ENCODE data around the gene CDC42SE1. TPM values are rescaled to one million over a fixed set of nuclear protein-coding genes. Genes with fewer than 3 reads are reported as not detected.

The CDC42SE1 gene
- total RNA-seq, 1 donor from 2014 or later: 116 TPM

DNA sequence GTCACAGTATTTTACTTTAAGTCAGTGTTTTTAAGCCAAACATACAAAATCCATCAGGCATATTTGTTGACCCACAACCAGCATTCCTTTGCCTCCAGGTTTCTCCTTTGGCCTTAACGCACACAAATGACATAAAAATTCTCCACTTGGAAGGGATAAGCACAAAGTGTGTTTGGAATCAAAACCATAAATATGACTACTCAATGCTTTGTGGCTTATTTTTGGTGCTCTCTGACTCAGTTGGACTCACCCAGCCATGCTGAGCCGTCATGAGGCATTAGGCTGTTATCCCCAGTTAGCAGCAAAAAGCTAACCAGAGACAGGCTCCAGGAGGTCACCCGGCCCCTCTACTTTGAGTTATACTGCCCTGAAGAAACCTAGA, 50.2 kb downstream of the CDC42SE1 start:
- Histone ChIP-seq H3K27me3 (ENCODE audit: insufficient read depth, low read length) (no peaks in the 10 kb centered on the region), H3K79me2 (ENCODE audit: insufficient read depth, low read length) (peaks cover 6% of the 10 kb centered on the region), H3K4me1 (ENCODE audit: insufficient read depth, low read length) (peaks cover 50% of the 10 kb centered on the region), H3K9me3 (ENCODE audit: insufficient read depth, low read depth, low read length) (no peaks in the 10 kb centered on the region), H2AFZ (ENCODE audit: low read depth, low read length) (peak overlapping the region; percentile 95), H3K4me2 (ENCODE audit: low read length) (peak overlapping the region; percentile 99), H4K20me1 (ENCODE audit: insufficient read depth, low read length) (no peaks in the 10 kb centered on the region), H3K27ac (ENCODE audit: low read depth, low read length) (peak overlapping the region; percentile 85), H3K4me3 (ENCODE audit: insufficient read depth, low read depth, low read length) (peak overlapping the region; percentile 76), H3K36me3 (ENCODE audit: insufficient read depth, low read length) (no peaks in the 10 kb centered on the region), H3K9ac (ENCODE audit: low read length) (peak overlapping the region; percentile 95)
- peaks cover 37% of the 10 kb centered on the region for H3K4me1 Mint-ChIP-seq (ENCODE audit: low read depth, unreplicated experiment)
- no peaks in the 10 kb centered on the region for H3K9me3 Mint-ChIP-seq (ENCODE audit: unreplicated experiment)
- DNase-seq (ENCODE audit: low read depth) (peak; percentile 87), FAIRE-seq (no peak)
- peak overlapping the region; percentile 95 for H3K4me3 Mint-ChIP-seq (ENCODE audit: unreplicated experiment)
- H3K27me3 Mint-ChIP-seq (ENCODE audit: low read depth, unreplicated experiment): no peaks in the 10 kb centered on the region
- peaks cover 1% of the 10 kb centered on the region for H3K36me3 Mint-ChIP-seq (ENCODE audit: low read depth, unreplicated experiment)
- no peak for TF ChIP-seq EZH2 (IDR thresholded peaks at IDR 0.05; ENCODE audit: insufficient read depth, low read length)
- TF ChIP-seq, protein P1, sequence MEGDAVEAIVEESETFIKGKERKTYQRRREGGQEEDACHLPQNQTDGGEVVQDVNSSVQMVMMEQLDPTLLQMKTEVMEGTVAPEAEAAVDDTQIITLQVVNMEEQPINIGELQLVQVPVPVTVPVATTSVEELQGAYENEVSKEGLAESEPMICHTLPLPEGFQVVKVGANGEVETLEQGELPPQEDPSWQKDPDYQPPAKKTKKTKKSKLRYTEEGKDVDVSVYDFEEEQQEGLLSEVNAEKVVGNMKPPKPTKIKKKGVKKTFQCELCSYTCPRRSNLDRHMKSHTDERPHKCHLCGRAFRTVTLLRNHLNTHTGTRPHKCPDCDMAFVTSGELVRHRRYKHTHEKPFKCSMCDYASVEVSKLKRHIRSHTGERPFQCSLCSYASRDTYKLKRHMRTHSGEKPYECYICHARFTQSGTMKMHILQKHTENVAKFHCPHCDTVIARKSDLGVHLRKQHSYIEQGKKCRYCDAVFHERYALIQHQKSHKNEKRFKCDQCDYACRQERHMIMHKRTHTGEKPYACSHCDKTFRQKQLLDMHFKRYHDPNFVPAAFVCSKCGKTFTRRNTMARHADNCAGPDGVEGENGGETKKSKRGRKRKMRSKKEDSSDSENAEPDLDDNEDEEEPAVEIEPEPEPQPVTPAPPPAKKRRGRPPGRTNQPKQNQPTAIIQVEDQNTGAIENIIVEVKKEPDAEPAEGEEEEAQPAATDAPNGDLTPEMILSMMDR (IDR thresholded peaks at IDR 0.05; ENCODE audit: insufficient read depth, low read depth, low read length): no peak
- peak overlapping the region; percentile 84 for H3K27ac Mint-ChIP-seq (ENCODE audit: unreplicated experiment)

DNA sequence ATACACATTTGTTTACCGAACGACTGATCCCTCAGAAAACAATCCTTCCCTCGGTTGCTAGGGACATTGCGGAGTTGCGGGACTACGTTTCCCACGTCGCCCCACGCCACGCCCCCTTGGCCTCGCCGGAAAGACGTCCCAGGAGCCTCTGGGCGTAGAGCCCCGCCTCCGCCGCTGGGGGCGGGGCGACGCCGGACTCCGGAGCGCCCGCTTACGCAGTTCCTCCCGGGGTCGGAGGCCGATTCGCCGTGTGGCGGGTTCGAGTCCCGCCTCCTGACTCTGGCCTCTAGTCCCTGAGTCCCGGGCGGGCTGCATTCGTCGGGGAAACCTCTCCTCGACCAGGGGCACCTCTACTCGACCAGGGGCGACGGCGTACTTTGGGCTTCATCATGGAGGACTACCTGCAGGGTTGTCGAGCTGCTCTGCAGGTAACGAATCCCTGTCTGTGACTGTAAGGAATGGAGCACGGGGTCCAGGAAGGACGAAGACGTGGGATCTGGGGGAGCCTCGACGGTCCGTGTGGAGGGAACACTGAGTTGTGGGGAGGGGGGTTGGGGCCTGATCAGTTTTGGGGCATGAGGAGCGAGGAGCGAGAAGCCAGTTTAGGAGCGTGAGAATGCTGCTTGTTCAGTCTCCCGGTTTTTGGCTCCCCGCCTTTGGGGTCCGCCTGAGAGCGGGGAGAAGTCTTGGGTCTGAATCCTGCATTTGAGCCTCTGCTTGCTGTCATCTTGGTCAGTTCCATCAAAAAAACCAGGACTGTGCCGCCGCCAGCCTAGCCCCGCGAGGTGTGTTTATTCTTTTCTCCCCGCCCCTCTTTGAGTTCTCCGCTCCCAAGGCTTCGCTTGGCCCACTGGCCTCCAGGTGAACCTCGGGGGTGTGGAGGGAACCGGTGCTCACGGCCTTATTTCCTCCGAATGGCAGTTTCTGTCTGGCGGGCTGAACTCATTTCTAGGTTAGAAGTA, 50.9 kb downstream of the CDC42SE1 start, which contains the start of gene PRUNE1:
TSS of gene PRUNE1 (plus strand) at position 206 of the 962 bp plus-strand sequence. CDS start at position 390, 184 bp downstream.
- Histone ChIP-seq H3K27ac (ENCODE audit: low read depth, low read length) (peak within 1 kb of the TSS; percentile 85), H3K36me3 (ENCODE audit: insufficient read depth, low read length) (no peaks in the 10 kb centered on the region), H3K4me1 (ENCODE audit: insufficient read depth, low read length) (peaks cover 49% of the 10 kb centered on the region), H3K79me2 (ENCODE audit: insufficient read depth, low read length) (peaks cover 6% of the 10 kb centered on the region), H4K20me1 (ENCODE audit: insufficient read depth, low read length) (no peaks in the 10 kb centered on the region), H3K9ac (ENCODE audit: low read length) (peak within 1 kb of the TSS; percentile 95), H3K4me3 (ENCODE audit: insufficient read depth, low read depth, low read length) (peak within 1 kb of the TSS; percentile 76), H3K4me2 (ENCODE audit: low read length) (peak within 1 kb of the TSS; percentile 99), H2AFZ (ENCODE audit: low read depth, low read length) (peak within 1 kb of the TSS; percentile 95), H3K27me3 (ENCODE audit: insufficient read depth, low read length) (no peaks in the 10 kb centered on the region), H3K9me3 (ENCODE audit: insufficient read depth, low read depth, low read length) (no peaks in the 10 kb centered on the region)
- H3K9me3 Mint-ChIP-seq (ENCODE audit: unreplicated experiment): no peaks in the 10 kb centered on the region
- no peak for TF ChIP-seq EZH2 (IDR thresholded peaks at IDR 0.05; ENCODE audit: insufficient read depth, low read length)
- TF ChIP-seq, protein P1 (IDR thresholded peaks at IDR 0.05; ENCODE audit: insufficient read depth, low read depth, low read length): no peak
- peak; percentile 88 for DNase-seq (ENCODE audit: low read depth)
- peak within 1 kb of the TSS; percentile 98 for H3K27ac Mint-ChIP-seq (ENCODE audit: unreplicated experiment)
- no peak for FAIRE-seq
- H3K4me3 Mint-ChIP-seq (ENCODE audit: unreplicated experiment): peak within 1 kb of the TSS; percentile 95
- H3K4me1 Mint-ChIP-seq (ENCODE audit: low read depth, unreplicated experiment): peaks cover 35% of the 10 kb centered on the region
- H3K27me3 Mint-ChIP-seq (ENCODE audit: low read depth, unreplicated experiment): no peaks in the 10 kb centered on the region
- peaks cover 1% of the 10 kb centered on the region for H3K36me3 Mint-ChIP-seq (ENCODE audit: low read depth, unreplicated experiment)

All from astrocyte (in vitro differentiated cells and primary cell).